Glutamatergic neuron (in vitro differentiated cells): Measurements from ENCODE around the gene CAMK2D. TPM values are rescaled to one million over a fixed set of nuclear protein-coding genes. Genes with fewer than 3 reads are reported as not detected.

Source experiments
- DNase-seq: peaks from one replicate; pipeline ENCODE4 v3.0.0; 2022
- H3K27ac Mint-ChIP-seq: one replicate; pipeline ENCODE4 v1.8.0; 2020; ENCODE audit warnings: mild to moderate bottlenecking, mixed read lengths, inconsistent platforms; ENCODE audit not compliant: unreplicated experiment
- H3K27me3 Mint-ChIP-seq: one replicate; pipeline ENCODE4 v1.8.0; 2020; ENCODE audit warnings: mild to moderate bottlenecking, moderate library complexity, mixed read lengths, inconsistent platforms; ENCODE audit not compliant: unreplicated experiment
- H3K36me3 Mint-ChIP-seq: one replicate; pipeline ENCODE4 v1.8.0; 2020; ENCODE audit warnings: mild to moderate bottlenecking, mixed read lengths, inconsistent platforms; ENCODE audit not compliant: unreplicated experiment
- H3K4me1 Mint-ChIP-seq: one replicate; pipeline ENCODE4 v1.8.0; 2020; ENCODE audit warnings: mild to moderate bottlenecking, low read depth, mixed read lengths, inconsistent platforms; ENCODE audit not compliant: unreplicated experiment
- H3K4me3 Mint-ChIP-seq: one replicate; pipeline ENCODE4 v1.8.0; 2020; ENCODE audit warnings: mild to moderate bottlenecking, mixed read lengths, inconsistent platforms; ENCODE audit not compliant: unreplicated experiment
- H3K9me3 Mint-ChIP-seq: one replicate; pipeline ENCODE4 v1.8.0; 2020; ENCODE audit warnings: mild to moderate bottlenecking, moderate library complexity, mixed read lengths, inconsistent platforms; ENCODE audit not compliant: unreplicated experiment
- CTCF ChIP-seq: fragments of 200-600 bp; sonication (generic); IDR thresholded peaks from one replicate; pipeline ENCODE4 v1.5.0; 2021; ENCODE audit not compliant: partially characterized antibody, unreplicated experiment
- total RNA-seq: library from RNA; stranded (reverse); fragmentation: NEBNext Ultra II Directional; extraction: Animal tissue kit (Norgen Biotek cat#: 25700); gene quantifications from one replicate; pipeline ENCODE4 v1.2.1, GENCODE V29; 2021; ENCODE audit not compliant: unreplicated experiment

CAMK2D gene
- total RNA-seq, 1 donor from 2014 or later, result 24.8 TPM

GRCh38 chr4:113502906-113503305 is 258.6 kb downstream of the CAMK2D start:
- TF ChIP-seq CTCF, result no peak
- H3K4me3 Mint-ChIP-seq, result no peak overlapping the region
- peak overlapping the region; percentile 25 for H3K27ac Mint-ChIP-seq
- H3K4me1 Mint-ChIP-seq, result peaks cover 2% of the 10 kb centered on the region
- no peaks in the 10 kb centered on the region for H3K27me3 Mint-ChIP-seq
- peaks cover 1% of the 10 kb centered on the region for H3K9me3 Mint-ChIP-seq
- H3K36me3 Mint-ChIP-seq, result no peaks in the 10 kb centered on the region
- DNase-seq, result no peak

GRCh38 chr4:113502476-113502875 is 259.1 kb downstream of the CAMK2D start:
- no peak for TF ChIP-seq CTCF
- H3K27me3 Mint-ChIP-seq, result no peaks in the 10 kb centered on the region

GRCh38 chr4:113500424-113500823 is 261.1 kb downstream of the CAMK2D start:
- no peak for DNase-seq
- Mint-ChIP-seq H3K4me3 (no peak overlapping the region), H3K27ac (no peak overlapping the region), H3K9me3 (peaks cover 4% of the 10 kb centered on the region), H3K4me1 (peaks cover 4% of the 10 kb centered on the region), H3K36me3 (peaks cover 5% of the 10 kb centered on the region), H3K27me3 (no peaks in the 10 kb centered on the region)
- no peak for TF ChIP-seq CTCF

More at GRCh38 chr4:113502476-113502875, 259.1 kb downstream of the CAMK2D start:
- Mint-ChIP-seq H3K36me3 (no peaks in the 10 kb centered on the region), H3K4me3 (no peak overlapping the region), H3K9me3 (peaks cover 1% of the 10 kb centered on the region), H3K4me1 (peaks cover 2% of the 10 kb centered on the region), H3K27ac (no peak overlapping the region)
- DNase-seq, result no peak

GRCh38 chr4:113499696-113500095 is 261.8 kb downstream of the CAMK2D start:
- Mint-ChIP-seq H3K4me1 (peaks cover 2% of the 10 kb centered on the region), H3K36me3 (peaks cover 12% of the 10 kb centered on the region), H3K4me3 (no peak overlapping the region), H3K27ac (no peak overlapping the region), H3K9me3 (peaks cover 2% of the 10 kb centered on the region), H3K27me3 (no peaks in the 10 kb centered on the region)
- TF ChIP-seq CTCF, result no peak
- no peak for DNase-seq

- Mint-ChIP-seq H3K27ac (no peak overlapping the region), H3K9me3 (peaks cover 2% of the 10 kb centered on the region), H3K4me3 (no peak overlapping the region), H3K4me1 (peaks cover 2% of the 10 kb centered on the region), H3K27me3 (no peaks in the 10 kb centered on the region), H3K36me3 (peaks cover 12% of the 10 kb centered on the region)
- DNase-seq, result no peak
- TF ChIP-seq CTCF, result no peak
Measured at GRCh38 chr4:113499166-113499565, 262.4 kb downstream of the CAMK2D start.
